ENCODE results near the gene TNXB.
"Not testable (repeated sequence)": the region's sequence is repeated elsewhere in the genome, so short reads cannot be mapped to it uniquely, and the experiment has no call there.

Gene TNXB

GRCh38 chr6:32146287-32146686 is 37.1 kb upstream of the TNXB start:
- FAIRE-seq = no peak
- DNase-seq (ENCODE audit: insufficient read length, low spot score) = no peak

- not testable (repeated sequence) for FAIRE-seq; DNase-seq (ENCODE audit: insufficient read length, low spot score)
Measured at GRCh38 chr6:32144238-32144637, 35.1 kb upstream of the TNXB start.

- no peak for FAIRE-seq
- no peak for DNase-seq (ENCODE audit: insufficient read length, low spot score)
Measured at GRCh38 chr6:32140420-32141046, 31.4 kb upstream of the TNXB start.

GRCh38 chr6:32139590-32139989 is 30.5 kb upstream of the TNXB start:
- DNase-seq (ENCODE audit: insufficient read length, low spot score) (no peak), FAIRE-seq (no peak)

GRCh38 chr6:32137454-32137853 is 28.3 kb upstream of the TNXB start:
- no peak for DNase-seq (ENCODE audit: insufficient read length, low spot score)
- FAIRE-seq = no peak

GRCh38 chr6:32133786-32134185 is 24.6 kb upstream of the TNXB start:
- no peak for DNase-seq (ENCODE audit: insufficient read length, low spot score)
- FAIRE-seq = no peak

GRCh38 chr6:32132110-32132509 is 23.0 kb upstream of the TNXB start:
- FAIRE-seq = no peak
- DNase-seq (ENCODE audit: insufficient read length, low spot score) = no peak

GRCh38 chr6:32131439-32131948 is 22.4 kb upstream of the TNXB start:
- DNase-seq (ENCODE audit: insufficient read length, low spot score) (no peak), FAIRE-seq (no peak)

GRCh38 chr6:32129297-32130088 is 20.4 kb upstream of the TNXB start:
- DNase-seq (ENCODE audit: insufficient read length, low spot score) = no peak
- FAIRE-seq = no peak

GRCh38 chr6:32128751-32129296 is 19.7 kb upstream of the TNXB start:
- FAIRE-seq (no peak), DNase-seq (ENCODE audit: insufficient read length, low spot score) (no peak)

GRCh38 chr6:32127717-32128592 is 18.8 kb upstream of the TNXB start, which contains the start of gene ATF6B:
Gene ATF6B, minus strand, starts transcription at chr6:32128246. Its CDS starts 39 bp downstream, at chr6:32128207.
- FAIRE-seq (peak; percentile 86), DNase-seq (ENCODE audit: insufficient read length, low spot score) (peak; percentile 100)

- FAIRE-seq = no peak
- DNase-seq (ENCODE audit: insufficient read length, low spot score) = no peak
Measured at GRCh38 chr6:32127409-32127716, 18.2 kb upstream of the TNXB start.

GRCh38 chr6:32126880-32127279 is 17.7 kb upstream of the TNXB start:
- DNase-seq (ENCODE audit: insufficient read length, low spot score) = no peak
- FAIRE-seq = no peak

- FAIRE-seq (no peak), DNase-seq (ENCODE audit: insufficient read length, low spot score) (no peak)
Measured at GRCh38 chr6:32123681-32124080, 14.5 kb upstream of the TNXB start.

GRCh38 chr6:32120573-32121059 is 11.5 kb upstream of the TNXB start:
- DNase-seq (ENCODE audit: insufficient read length, low spot score) (no peak), FAIRE-seq (no peak)

- peak; percentile 82 for DNase-seq (ENCODE audit: insufficient read length, low spot score)
- no peak for FAIRE-seq
Measured at GRCh38 chr6:32118782-32119628, 9.9 kb upstream of the TNXB start.

- no peak for FAIRE-seq
- DNase-seq (ENCODE audit: insufficient read length, low spot score) = no peak
Measured at GRCh38 chr6:32117461-32117860, 8.3 kb upstream of the TNXB start.

- DNase-seq (ENCODE audit: insufficient read length, low spot score) (peak; percentile 63), FAIRE-seq (peak; percentile 51)
Measured at GRCh38 chr6:32116674-32117073, 7.5 kb upstream of the TNXB start.

- FAIRE-seq (no peak), DNase-seq (ENCODE audit: insufficient read length, low spot score) (no peak)
Measured at GRCh38 chr6:32115623-32116022, 6.5 kb upstream of the TNXB start.

GRCh38 chr6:32114796-32115195 is 5.7 kb upstream of the TNXB start:
- DNase-seq (ENCODE audit: insufficient read length, low spot score) = peak; percentile 80
- FAIRE-seq = peak; percentile 83

Data from HTR-8/SVneo (cell line).